IMR-90 (cell line): ENCODE measurements around the gene PLD4. TPM values are rescaled to one million over a fixed set of nuclear protein-coding genes. Genes with fewer than 3 reads are reported as not detected.

Experiments
- ATAC-seq: fragments of 200-7000 bp; cut with Tn5 transposase; 2 replicates; pipeline ENCODE4 v1.9.1; 2020; ENCODE audit warnings: low read depth, mild to moderate bottlenecking, moderate library complexity
- BruUV-seq: library from RNA; stranded (reverse); fragments of 400-500 nt; replicated peaks from 2 replicates; lab custom pipeline; 2021; lab: Mats Ljungman, UMichigan
- CTCF ChIA-PET: fragments of 300-600 bp; formaldehyde crosslinking; extraction: SDS; loops from one replicate; lab custom pipeline; 2021; ENCODE audit warnings: antibody characterized with exemption; lab: Yijun Ruan, JAX
- POLR2A ChIA-PET: fragments of 300-600 bp; sonication (Branson Sonifier 250); formaldehyde crosslinking; loops from one replicate; lab custom pipeline; 2022; ENCODE audit warnings: antibody characterized with exemption; ENCODE audit not compliant: unreplicated experiment; lab: Charles Lee
- DNase-seq: peaks from one replicate; pipeline ENCODE4 v3.0.0; 2013
- H2AFZ ChIP-seq: replicated peaks from 2 replicates; pipeline ENCODE3; 2013; ENCODE audit warnings: low read length, mild to moderate bottlenecking; ENCODE audit not compliant: poor library complexity
- H2AK5ac ChIP-seq: 2 replicates; pipeline ENCODE4 v1.6.1; 2013; ENCODE audit warnings: low read depth, low read length, inconsistent platforms
- H2AK9ac ChIP-seq: replicated peaks from 2 replicates; pipeline ENCODE3; 2013; ENCODE audit warnings: mild to moderate bottlenecking, low read depth, low read length, moderate library complexity; ENCODE audit not compliant: poor library complexity
- H2BK120ac ChIP-seq: 2 replicates; pipeline ENCODE4 v1.6.1; 2013; ENCODE audit warnings: low read depth, low read length, inconsistent platforms
- H2BK15ac ChIP-seq: 3 replicates; pipeline ENCODE4 v1.6.1; 2013; ENCODE audit warnings: low read depth, low read length, inconsistent platforms
- H2BK20ac ChIP-seq: 2 replicates; pipeline ENCODE4 v1.6.1; 2013; ENCODE audit warnings: low read depth, mild to moderate bottlenecking, inconsistent platforms, low read length, moderate library complexity
- H2BK5ac ChIP-seq: 2 replicates; pipeline ENCODE4 v1.6.1; 2013; ENCODE audit warnings: mild to moderate bottlenecking, low read depth, low read length, inconsistent platforms; ENCODE audit not compliant: poor library complexity, severe bottlenecking
- H3K14ac ChIP-seq: replicated peaks from 2 replicates; pipeline ENCODE4 v1.6.1; 2013; ENCODE audit warnings: low read depth, low read length, inconsistent platforms
- H3K18ac ChIP-seq: 2 replicates; pipeline ENCODE4 v1.6.1; 2013; ENCODE audit warnings: low read depth, low read length, control low read depth
- H3K23ac ChIP-seq: 2 replicates; pipeline ENCODE4 v1.6.1; 2013; ENCODE audit warnings: low read depth, low read length, inconsistent platforms
- H3K27ac ChIP-seq: 2 replicates; pipeline ENCODE4 v1.5.1; 2013; ENCODE audit warnings: mild to moderate bottlenecking, control low read depth, low read length; ENCODE audit not compliant: insufficient read depth
- H3K27me3 ChIP-seq: 2 replicates; pipeline ENCODE4 v1.6.1; 2013; ENCODE audit warnings: low read length; ENCODE audit not compliant: control insufficient read depth, insufficient read depth
- H3K36me3 ChIP-seq: 2 replicates; pipeline ENCODE4 v1.6.1; 2013; ENCODE audit warnings: low read length, mixed read lengths; ENCODE audit not compliant: control insufficient read depth, insufficient read depth
- H3K4ac ChIP-seq: 2 replicates; pipeline ENCODE4 v1.6.1; 2013; ENCODE audit warnings: low read depth, low read length, inconsistent platforms
- H3K4me1 ChIP-seq: 2 replicates; pipeline ENCODE4 v1.6.1; 2013; ENCODE audit warnings: low read length, mixed read lengths; ENCODE audit not compliant: control insufficient read depth, insufficient read depth
- H3K4me2 ChIP-seq: 2 replicates; pipeline ENCODE4 v1.6.1; 2013; ENCODE audit warnings: low read depth, mild to moderate bottlenecking, control low read depth, low read length, moderate library complexity
- H3K4me3 ChIP-seq: 2 replicates; pipeline ENCODE4 v1.5.1; 2013; ENCODE audit warnings: low read depth, mild to moderate bottlenecking, control low read depth, low read length, moderate library complexity; ENCODE audit not compliant: insufficient read depth
- H3K56ac ChIP-seq: 2 replicates; pipeline ENCODE4 v1.6.1; 2013; ENCODE audit warnings: low read length, inconsistent platforms; ENCODE audit not compliant: insufficient read depth; ENCODE audit errors: extremely low read depth
- H3K79me1 ChIP-seq, 2 experiments: 2 replicates each; pipeline ENCODE4 v1.6.1; 2013; ENCODE audit warnings: low read length in 2 of 2, inconsistent platforms in 1 of 2, low read depth in 1 of 2
- H3K9ac ChIP-seq: 2 replicates; pipeline ENCODE4 v1.6.1; 2013; ENCODE audit warnings: low read depth, low read length, control low read depth
- H3K9me1 ChIP-seq: 2 replicates; pipeline ENCODE4 v1.6.1; 2013; ENCODE audit warnings: low read length, inconsistent platforms; ENCODE audit not compliant: insufficient read depth
- H3K9me3 ChIP-seq: 2 replicates; pipeline ENCODE4 v1.6.1; 2013; ENCODE audit warnings: low read length; ENCODE audit not compliant: control insufficient read depth, insufficient read depth
- H4K20me1 ChIP-seq: 2 replicates; pipeline ENCODE4 v1.6.1; 2013; ENCODE audit warnings: low read length, inconsistent platforms; ENCODE audit not compliant: insufficient read depth
- H4K5ac ChIP-seq: 2 replicates; pipeline ENCODE4 v1.6.1; 2013; ENCODE audit warnings: mild to moderate bottlenecking, low read depth, low read length, control low read depth
- H4K8ac ChIP-seq, 2 experiments: 2 replicates each; pipeline ENCODE4 v1.6.1; 2013; ENCODE audit warnings: low read depth in 2 of 2, low read length in 2 of 2, control low read depth in 1 of 2, inconsistent platforms in 1 of 2
- H4K91ac ChIP-seq: 2 replicates; pipeline ENCODE4 v1.6.1; 2013; ENCODE audit warnings: low read depth, low read length, inconsistent platforms; ENCODE audit not compliant: insufficient read depth
- BHLHE40 ChIP-seq: fragments of 150-350 bp; IDR thresholded peaks from 2 replicates; pipeline ENCODE4 v1.6.1; 2016; ENCODE audit warnings: mild to moderate bottlenecking, low read depth, low read length
- CEBPB ChIP-seq: IDR thresholded peaks from 2 replicates; pipeline ENCODE4 v1.6.1; 2012; ENCODE audit warnings: low read depth, low read length, improper control_type of control experiment
- CHD1 ChIP-seq: IDR thresholded peaks from 2 replicates; pipeline ENCODE4 v1.6.1; 2012; ENCODE audit warnings: low read depth, low read length, improper control_type of control experiment
- CTCF ChIP-seq: conservative IDR thresholded peaks from 2 replicates; pipeline ENCODE4 v1.5.1; 2012; ENCODE audit warnings: mild to moderate bottlenecking, low read depth, low read length, improper control_type of control experiment
- ELK1 ChIP-seq: fragments of 150-350 bp; IDR thresholded peaks from 2 replicates; pipeline ENCODE4 v1.6.1; 2016; ENCODE audit warnings: low read depth, mild to moderate bottlenecking, low read length, moderate library complexity, borderline replicate concordance
- FOS ChIP-seq: fragments of 150-350 bp; IDR thresholded peaks from 2 replicates; pipeline ENCODE4 v1.6.1; 2016; ENCODE audit warnings: low read depth, low read length
- MAFK ChIP-seq: IDR thresholded peaks from 2 replicates; pipeline ENCODE4 v1.6.1; 2012; ENCODE audit warnings: low read depth, low read length, improper control_type of control experiment
- MAZ ChIP-seq: IDR thresholded peaks from 2 replicates; pipeline ENCODE4 v1.6.1; 2012; ENCODE audit warnings: low read depth, mild to moderate bottlenecking, low read length, improper control_type of control experiment, moderate library complexity, borderline replicate concordance
- MXI1 ChIP-seq: IDR thresholded peaks from 2 replicates; pipeline ENCODE4 v1.6.1; 2012; ENCODE audit warnings: low read depth, mild to moderate bottlenecking, low read length, moderate library complexity, borderline replicate concordance
- NFE2L2 ChIP-seq: fragments of 150-350 bp; IDR thresholded peaks from 2 replicates; pipeline ENCODE4 v1.6.1; 2016; ENCODE audit warnings: low read depth, mild to moderate bottlenecking, low read length
- POLR2A ChIP-seq: IDR thresholded peaks from 2 replicates; pipeline ENCODE4 v1.6.1; 2012; ENCODE audit warnings: mild to moderate bottlenecking, low read depth, low read length
- RAD21 ChIP-seq: IDR thresholded peaks from 2 replicates; pipeline ENCODE4 v1.6.1; 2012; ENCODE audit warnings: low read length, improper control_type of control experiment
- RCOR1 ChIP-seq: IDR thresholded peaks from 2 replicates; pipeline ENCODE4 v1.6.1; 2012; ENCODE audit warnings: mild to moderate bottlenecking, low read length, improper control_type of control experiment; ENCODE audit not compliant: insufficient replicate concordance
- RFX5 ChIP-seq: IDR thresholded peaks from 2 replicates; pipeline ENCODE4 v1.8.0; 2012; ENCODE audit warnings: low read depth, mild to moderate bottlenecking, low read length, moderate library complexity
- SMC3 ChIP-seq: fragments of 150-350 bp; IDR thresholded peaks from 2 replicates; pipeline ENCODE4 v1.6.1; 2016; ENCODE audit warnings: low read depth, mild to moderate bottlenecking, antibody characterized with exemption, low read length, moderate library complexity
- USF2 ChIP-seq: fragments of 150-350 bp; IDR thresholded peaks from 2 replicates; pipeline ENCODE4 v1.6.1; 2017; ENCODE audit warnings: mild to moderate bottlenecking, antibody characterized with exemption, low read length, low read depth
- whole genome bisulfite sequencing, 2 experiments: methylation state at CpG; one replicate each; pipeline versions ENCODE4 v1.1.5 to v1.1.7; 2013; ENCODE audit warnings: missing lambda C conversion rate in 2 of 2; ENCODE audit not compliant: insufficient read length in 1 of 2; ENCODE audit errors: extremely low coverage in 2 of 2; 5-methylcytosine and 5-hydroxymethylcytosine counted together
- dilution Hi-C: fragments of 300-500 bp; cut with HindIII; formaldehyde crosslinking; loops from one replicate; pipeline ENCODE4 v1.14.3; 2018; ENCODE audit warnings: low sequenced_read_pairs; ENCODE audit not compliant: unreplicated experiment
- in situ Hi-C: fragments of 300-500 bp; cut with MboI; formaldehyde crosslinking; loops from 3 replicates; pipeline ENCODE4 v1.14.3; 2019; ENCODE audit warnings: low sequenced_read_pairs, inconsistent platforms, mixed read lengths
- intact Hi-C: fragments of 100-400 bp; cut with micrococcal nuclease; formaldehyde crosslinking; loops from 2 replicates; pipeline ENCODE4 v1.10.0; 2022
- polyA plus RNA-seq, 3 experiments: library from polyadenylated mRNA; depleted of rRNA; stranded (reverse); fragments of >200 nt; gene quantifications; 2 replicates each; pipeline ENCODE4 v1.2.3, GENCODE V29; 2012; ENCODE audit warnings: low replicate concordance in 1 of 3
- total RNA-seq: library from RNA; depleted of rRNA; stranded (reverse); fragments of >200 nt; gene quantifications from 2 replicates; pipeline ENCODE4 v1.2.3, GENCODE V29; 2012

The PLD4 gene
- total and polyA plus RNA-seq, 2 of the 4 experiments (the other 2 are of a cell fraction): 0.05 TPM; not detected in 1

GRCh38 chr14:104938436-104938835, 13.8 kb downstream of the PLD4 start:
- Histone ChIP-seq H3K9me3 (no peaks in the 10 kb centered on the region), H3K23ac (no peak overlapping the region), H3K56ac (no peak overlapping the region; the same call in 1 of the 2 replicates), H3K4me2 (no peak overlapping the region), H2AFZ (no peak overlapping the region), H4K8ac (no peak overlapping the region), H3K27me3 (peaks cover 40% of the 10 kb centered on the region), H2BK15ac (no peak overlapping the region), H2AK5ac (no peak overlapping the region), H2BK120ac (no peak overlapping the region), H3K18ac (no peak overlapping the region), H3K79me1 (no peaks in the 10 kb centered on the region), H3K4me3 (no peak overlapping the region), H4K91ac (no peak overlapping the region), H3K14ac (no peak overlapping the region), H3K9me1 (no peaks in the 10 kb centered on the region), H4K5ac (no peak overlapping the region), H3K36me3 (no peaks in the 10 kb centered on the region), H3K4ac (no peak overlapping the region), H2BK5ac (no peak overlapping the region), H3K27ac (no peak overlapping the region), H4K20me1 (no peaks in the 10 kb centered on the region), H2BK20ac (no peak overlapping the region), H2AK9ac (no peak overlapping the region), H3K9ac (no peak overlapping the region), H3K4me1 (no peaks in the 10 kb centered on the region)
- dilution Hi-C loops: loop anchor here (10.0 kb wide), 1 partner anchor 116 kb away; no protein-coding TSS in a partner anchor
- 20% methylated on average over 1 of the region's 2 CpGs; no CpG with 5 or more reads in 1 of the 2 experiments for WGBS, 2 experiments
- ChIA-PET POLR2A (no interaction called here), CTCF (interaction anchor here (1.2 kb wide), 1 partner anchor 107 kb away, joined by 3 read pairs; no protein-coding TSS in a partner anchor)
- in situ Hi-C loops: loop anchor here (5.0 kb wide), 1 partner anchor 34 kb away; no protein-coding TSS in a partner anchor
- intact Hi-C loops: no loop called here
- ATAC-seq (no peak), DNase-seq (no peak)
- BruUV-seq: no TSS peak
- TF ChIP-seq MAFK (no peak), ELK1 (no peak), NFE2L2 (no peak), FOS (no peak), CHD1 (no peak), MAZ (no peak), RCOR1 (no peak), BHLHE40 (no peak), RAD21 (no peak), CTCF (no peak), CEBPB (no peak), MXI1 (no peak), POLR2A (no peak), USF2 (no peak), SMC3 (no peak), RFX5 (no peak)
